Osteoblast (primary cell): ENCODE results near the gene NRP2. TPM values are rescaled to one million over a fixed set of nuclear protein-coding genes. Genes with fewer than 3 reads are reported as not detected.

ENCODE experiments used
- DNase-seq: peaks from one replicate; pipeline ENCODE4 v3.0.0; 2011; ENCODE audit warnings: low spot score, mixed read lengths; ENCODE audit not compliant: insufficient read length; ENCODE audit errors: missing footprints
- H2AFZ ChIP-seq: 2 replicates; pipeline ENCODE4 v1.6.0; 2011; ENCODE audit warnings: mild to moderate bottlenecking, low read length
- H3K27ac ChIP-seq: 2 replicates; pipeline ENCODE4 v1.5.1; 2011; ENCODE audit warnings: mild to moderate bottlenecking, low read depth, low read length, moderate library complexity
- H3K27me3 ChIP-seq: 2 replicates; pipeline ENCODE4 v1.6.0; 2012; ENCODE audit warnings: mild to moderate bottlenecking, control low read depth, inconsistent platforms, low read length, moderate library complexity; ENCODE audit not compliant: insufficient read depth
- H3K36me3 ChIP-seq: 2 replicates; pipeline ENCODE4 v1.5.1; 2011; ENCODE audit warnings: mild to moderate bottlenecking, low read length, control low read depth, moderate library complexity; ENCODE audit not compliant: insufficient read depth
- H3K4me1 ChIP-seq: 2 replicates; pipeline ENCODE4 v1.5.1; 2011; ENCODE audit warnings: mild to moderate bottlenecking, low read length, control low read depth, moderate library complexity; ENCODE audit not compliant: insufficient read depth
- H3K4me2 ChIP-seq: 2 replicates; pipeline ENCODE4 v1.6.0; 2011; ENCODE audit warnings: mild to moderate bottlenecking, low read length; ENCODE audit not compliant: insufficient read depth
- H3K4me3 ChIP-seq: fragments of 200-600 bp; sonication (generic); 3 replicates; pipeline ENCODE4 v1.5.1; 2012; ENCODE audit warnings: mild to moderate bottlenecking, low read length, inconsistent platforms; ENCODE audit not compliant: insufficient read depth
- H3K79me2 ChIP-seq: 2 replicates; pipeline ENCODE4 v1.6.0; 2012; ENCODE audit warnings: mild to moderate bottlenecking, low read length, control low read depth, inconsistent platforms; ENCODE audit not compliant: insufficient read depth
- H3K9me3 ChIP-seq: 2 replicates; pipeline ENCODE4 v1.5.1; 2011; ENCODE audit warnings: low read depth, low read length, control low read depth
- H4K20me1 ChIP-seq: 2 replicates; pipeline ENCODE4 v1.6.0; 2012; ENCODE audit warnings: mild to moderate bottlenecking, low read length, control low read depth; ENCODE audit not compliant: insufficient read depth
- CTCF ChIP-seq: IDR thresholded peaks from 2 replicates; pipeline ENCODE4 v1.5.1; 2011; ENCODE audit warnings: mild to moderate bottlenecking, low read depth, low read length, moderate library complexity; ENCODE audit errors: extremely low read depth
- total RNA-seq: library from RNA; depleted of rRNA; stranded (reverse); fragments of >200 nt; gene quantifications from 2 replicates; pipeline ENCODE4 v1.2.3, GENCODE V29; 2012

Gene NRP2
- total RNA-seq, 1 donor, result 183 TPM

GRCh38 chr2:205699515-205700289 is 17.4 kb downstream of the NRP2 start:
- peaks cover 33% of the 10 kb centered on the region for H3K79me2 ChIP-seq

GRCh38 chr2:205700331-205701132 is 18.2 kb downstream of the NRP2 start:
- peak overlapping the region; percentile 41 for H3K4me2 ChIP-seq
- DNase-seq, result peak; percentile 77
- H3K9me3 ChIP-seq, result no peaks in the 10 kb centered on the region
- peak overlapping the region; percentile 7 for H3K4me3 ChIP-seq
- H3K4me1 ChIP-seq, result peaks cover 96% of the 10 kb centered on the region
- H3K79me2 ChIP-seq, result peaks cover 36% of the 10 kb centered on the region
- peak overlapping the region; percentile 98 for H3K27ac ChIP-seq
- TF ChIP-seq CTCF, result no peak
- no peaks in the 10 kb centered on the region for H4K20me1 ChIP-seq
- H3K36me3 ChIP-seq, result peaks cover 28% of the 10 kb centered on the region
- no peak overlapping the region for H2AFZ ChIP-seq
- no peaks in the 10 kb centered on the region for H3K27me3 ChIP-seq

More at GRCh38 chr2:205699515-205700289, 17.4 kb downstream of the NRP2 start:
- Histone ChIP-seq H4K20me1 (no peaks in the 10 kb centered on the region), H3K27me3 (no peaks in the 10 kb centered on the region), H2AFZ (no peak overlapping the region), H3K36me3 (peaks cover 28% of the 10 kb centered on the region), H3K4me2 (peak overlapping the region; percentile 41), H3K4me1 (peaks cover 100% of the 10 kb centered on the region), H3K27ac (peak overlapping the region; percentile 98), H3K4me3 (no peak overlapping the region), H3K9me3 (no peaks in the 10 kb centered on the region)
- DNase-seq, result no peak
- no peak for TF ChIP-seq CTCF

GRCh38 chr2:205701509-205701908 is 19.2 kb downstream of the NRP2 start:
- H3K36me3 ChIP-seq, result peaks cover 28% of the 10 kb centered on the region
- H3K79me2 ChIP-seq, result peaks cover 32% of the 10 kb centered on the region
- H3K4me1 ChIP-seq, result peaks cover 94% of the 10 kb centered on the region
- H3K4me3 ChIP-seq, result no peak overlapping the region
- H3K4me2 ChIP-seq, result peak overlapping the region; percentile 8
- no peak for DNase-seq
- H3K27me3 ChIP-seq, result no peaks in the 10 kb centered on the region
- H3K9me3 ChIP-seq, result no peaks in the 10 kb centered on the region
- H2AFZ ChIP-seq, result no peak overlapping the region
- H4K20me1 ChIP-seq, result no peaks in the 10 kb centered on the region
- TF ChIP-seq CTCF, result no peak
- H3K27ac ChIP-seq, result peak overlapping the region; percentile 98

- Histone ChIP-seq H3K79me2 (peaks cover 31% of the 10 kb centered on the region), H3K27ac (peak overlapping the region; percentile 98), H4K20me1 (no peaks in the 10 kb centered on the region), H3K4me1 (peaks cover 94% of the 10 kb centered on the region), H3K36me3 (peaks cover 25% of the 10 kb centered on the region), H3K9me3 (no peaks in the 10 kb centered on the region), H3K27me3 (no peaks in the 10 kb centered on the region), H3K4me3 (no peak overlapping the region), H3K4me2 (no peak overlapping the region), H2AFZ (no peak overlapping the region)
- TF ChIP-seq CTCF, result no peak
- DNase-seq, result no peak
Observed at GRCh38 chr2:205702576-205702975, 20.3 kb downstream of the NRP2 start.
